K562 (cell line): ENCODE measurements around the gene HEMGN. TPM values are rescaled to one million over a fixed set of nuclear protein-coding genes. Genes with fewer than 3 reads are reported as not detected.

ENCODE experiments used
- ATF1 ChIP-seq, 2 experiments: fragments of 450-650 bp in 1 of 2; IDR thresholded peaks; 2 replicates each; pipeline ENCODE4 v1.6.1; 2016; ENCODE audit warnings: missing compliant biosample characterization in 1 of 2, missing genetic modification characterization in 1 of 2
- CHD1 ChIP-seq: fragments of 200-600 bp; sonication (generic); IDR thresholded peaks from one replicate; pipeline ENCODE4 v1.6.1; 2012; ENCODE audit warnings: mild to moderate bottlenecking, moderate library complexity, low read length, inconsistent platforms
- CHD2 ChIP-seq: IDR thresholded peaks from 2 replicates; pipeline ENCODE4 v1.6.1; 2011; ENCODE audit warnings: low read depth, low read length
- ELF4 ChIP-seq: fragments of 450-650 bp; formaldehyde crosslinking; IDR thresholded peaks from 2 replicates; pipeline ENCODE4 v1.4.0; 2022; ENCODE audit warnings: missing genetic modification characterization
- ELK1 ChIP-seq: sonication (generic); formaldehyde crosslinking; IDR thresholded peaks from 2 replicates; pipeline ENCODE4 v1.8.1; 2022; ENCODE audit warnings: missing genetic modification reagents
- FIP1L1 ChIP-seq: fragments of 200-400 bp; formaldehyde crosslinking; IDR thresholded peaks from 2 replicates; pipeline ENCODE4 v1.6.1; 2018; ENCODE audit warnings: mild to moderate bottlenecking, low read depth, low read length; ENCODE audit not compliant: poor library complexity, severe bottlenecking
- GTF2F1 ChIP-seq: IDR thresholded peaks from 2 replicates; pipeline ENCODE4 v1.6.1; 2011; ENCODE audit warnings: low read depth, low read length, improper control_type of control experiment
- ID3 ChIP-seq, 2 experiments: fragments of 250-450 bp in 1 of 2; fragments of 450-650 bp in 1 of 2; sonication (Bioruptor Pico) in 1 of 2; IDR thresholded peaks; 2 replicates each; pipeline versions ENCODE4 v1.6.1 to v1.8.0; 2016 to 2021; ENCODE audit warnings: mild to moderate bottlenecking in 2 of 2, moderate library complexity in 2 of 2, missing compliant biosample characterization in 1 of 2, missing genetic modification characterization in 1 of 2
- JUND ChIP-seq, 2 experiments: IDR thresholded peaks; 2 replicates in 1 of 2; 3 replicates in 1 of 2; pipeline ENCODE4 v1.6.1; 2011; ENCODE audit warnings: borderline replicate concordance in 2 of 2, low read depth in 2 of 2, low read length in 2 of 2, improper control_type of control experiment in 1 of 2, missing biosample characterization in 1 of 2, missing genetic modification characterization in 1 of 2, missing genetic modification reagents in 1 of 2
- KLF10 ChIP-seq: fragments of 250-450 bp; sonication (Bioruptor Pico); IDR thresholded peaks from 2 replicates; pipeline ENCODE4 v1.6.1; 2021; ENCODE audit warnings: matching md5 sums
- PML ChIP-seq: IDR thresholded peaks from 2 replicates; pipeline ENCODE4 v1.6.1; 2012; ENCODE audit warnings: low read length, inconsistent platforms
- RBM17 ChIP-seq: fragments of 200-400 bp; formaldehyde crosslinking; IDR thresholded peaks from 2 replicates; pipeline ENCODE4 v1.6.1; 2017; ENCODE audit warnings: low read depth, mild to moderate bottlenecking, low read length, borderline replicate concordance
- RERE ChIP-seq: sonication (generic); formaldehyde crosslinking; IDR thresholded peaks from 2 replicates; pipeline ENCODE4 v1.8.0; 2023; ENCODE audit warnings: missing genetic modification reagents, mild to moderate bottlenecking, borderline replicate concordance
- TAF7 ChIP-seq: fragments of 450-650 bp; IDR thresholded peaks from 2 replicates; pipeline ENCODE4 v1.6.1; 2016; ENCODE audit warnings: missing genetic modification characterization, missing compliant biosample characterization
- TBL1XR1 ChIP-seq, 2 experiments: IDR thresholded peaks; 2 replicates each; pipeline ENCODE4 v1.6.1; 2012; ENCODE audit warnings: improper control_type of control experiment in 2 of 2, low read length in 2 of 2, mild to moderate bottlenecking in 1 of 2
- TRIM28 ChIP-seq: fragments of 450-650 bp; IDR thresholded peaks from 2 replicates; pipeline ENCODE4 v1.6.1; 2017
- ZNF184 ChIP-seq: sonication (generic); formaldehyde crosslinking; IDR thresholded peaks from 2 replicates; pipeline ENCODE4 v1.5.0; 2020; ENCODE audit warnings: missing genetic modification reagents
- ZNF408 ChIP-seq: fragments of 250-450 bp; sonication (Bioruptor Pico); IDR thresholded peaks from 2 replicates; pipeline ENCODE4 v1.4.0; 2020; ENCODE audit warnings: low read depth, mild to moderate bottlenecking, moderate library complexity
- ZNF512 ChIP-seq: IDR thresholded peaks from 2 replicates; pipeline ENCODE4 v1.6.1; 2016; ENCODE audit warnings: missing genetic modification characterization, missing compliant biosample characterization
- polyA plus RNA-seq, 8 experiments: library from polyadenylated mRNA; depleted of rRNA in 4 of 8; stranded (reverse) in 5 of 8; unstranded in 3 of 8; fragments of >200 nt; fragmentation: Nextera tagmentation in 2 of 8; fragmentation: Illumina TruSeq in 1 of 8; extraction: Ambion mirVana in 2 of 8; extraction: Trizol in 1 of 8; gene quantifications; 2 replicates each; pipeline versions ENCODE4 v1.2.1 to v1.2.3, GENCODE V29; 2011 to 2014; ENCODE audit warnings: inconsistent platforms in 1 of 8, missing spikeins in 1 of 8
- total RNA-seq, 7 experiments: library from RNA; depleted of rRNA in 6 of 7; stranded (reverse); fragments of >200 nt in 6 of 7; fragmentation: Illumina TruSeq in 2 of 7; extraction: Trizol in 2 of 7; gene quantifications; 2 replicates each; pipeline versions ENCODE4 v1.2.1 to v1.2.3, GENCODE V29; 2011 to 2021; ENCODE audit warnings: low replicate concordance in 1 of 7

Gene HEMGN
- total and polyA plus RNA-seq, 9 of the 15 experiments (the other 6 are each of a cell fraction or from before 2014, with no cell fraction given) = 56.3 to 258 (median 137) TPM

GRCh38 chr9:97923529-97924108 is 14.4 kb downstream of the HEMGN start (continued):
- TF ChIP-seq CHD2 (no peak), RERE (CRISPR knock-in tag) (no peak), KLF10 (no peak), ZNF408 (no peak), PML (0 out of 2 replicates have a peak, but pooled peaks have one; percentile 23), ELF4 (no peak), CHD1 (no peak), RBM17 (no peak), ZNF512 (tag) (no peak), FIP1L1 (no peak), ATF1 (CRISPR knock-in tag; IDR thresholded peaks at IDR 0.05) (no peak), ATF1 (tag; IDR thresholded peaks at IDR 0.05) (no peak), JUND (IDR thresholded peaks at IDR 0.05; ENCODE audit: borderline replicate concordance, low read depth, low read length) (peak; percentile 23; the same call in 1 of the 2 replicates), JUND (tag; IDR thresholded peaks at IDR 0.05; ENCODE audit: borderline replicate concordance, low read depth, low read length) (peak; percentile 11; the same call in 1 of the 3 replicates), GTF2F1 (no peak), ELK1 (CRISPR knock-in tag) (no peak), ZNF184 (CRISPR knock-in tag) (no peak), ID3 (CRISPR knock-in tag; IDR thresholded peaks at IDR 0.05) (no peak), ID3 (tag; IDR thresholded peaks at IDR 0.05) (no peak), TAF7 (tag) (no peak), TRIM28 (peak; percentile 65; the same call in 1 of the 2 replicates), TBL1XR1 (IDR thresholded peaks at IDR 0.05; ENCODE audit: low read length in 2 of 2) (no peak; a peak in 1 of 4 replicates)
